GM12864 (cell line): ENCODE measurements around the gene POLR2H.

ENCODE experiments used
- DNase-seq: peaks from one replicate; pipeline ENCODE4 v3.0.0-alpha.2; 2011; ENCODE audit warnings: low read depth
- H3K4me3 ChIP-seq: 2 replicates; pipeline ENCODE4 v1.5.1; 2011; ENCODE audit warnings: mild to moderate bottlenecking, low read depth, low read length, control low read depth
- TF ChIP-seq, protein P1 (sequence below): IDR thresholded peaks from 2 replicates; pipeline ENCODE4 v1.5.1; 2011; ENCODE audit warnings: low read depth, mild to moderate bottlenecking, moderate library complexity, low read length, control low read depth, inconsistent platforms; ENCODE audit errors: missing control alignments

The POLR2H gene

DNA sequence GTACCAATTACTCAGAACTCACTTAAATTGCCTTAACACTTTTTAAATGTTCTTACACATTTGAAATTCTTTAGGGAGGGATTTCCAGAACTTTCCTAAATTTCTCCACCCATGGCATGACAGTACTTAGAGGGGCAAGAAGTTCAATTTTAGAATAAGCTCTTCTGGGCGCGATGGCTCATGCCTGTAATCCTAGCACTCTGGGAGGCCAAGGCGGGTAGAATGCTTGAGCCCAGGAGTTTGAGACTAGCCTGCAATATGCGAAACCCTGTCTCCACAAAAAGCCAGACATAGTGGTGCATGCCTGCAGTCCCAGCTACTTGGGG lies 13.5 kb upstream of the POLR2H start:
- no peak for DNase-seq
- H3K4me3 ChIP-seq, result no peak overlapping the region
- TF ChIP-seq, protein P1, sequence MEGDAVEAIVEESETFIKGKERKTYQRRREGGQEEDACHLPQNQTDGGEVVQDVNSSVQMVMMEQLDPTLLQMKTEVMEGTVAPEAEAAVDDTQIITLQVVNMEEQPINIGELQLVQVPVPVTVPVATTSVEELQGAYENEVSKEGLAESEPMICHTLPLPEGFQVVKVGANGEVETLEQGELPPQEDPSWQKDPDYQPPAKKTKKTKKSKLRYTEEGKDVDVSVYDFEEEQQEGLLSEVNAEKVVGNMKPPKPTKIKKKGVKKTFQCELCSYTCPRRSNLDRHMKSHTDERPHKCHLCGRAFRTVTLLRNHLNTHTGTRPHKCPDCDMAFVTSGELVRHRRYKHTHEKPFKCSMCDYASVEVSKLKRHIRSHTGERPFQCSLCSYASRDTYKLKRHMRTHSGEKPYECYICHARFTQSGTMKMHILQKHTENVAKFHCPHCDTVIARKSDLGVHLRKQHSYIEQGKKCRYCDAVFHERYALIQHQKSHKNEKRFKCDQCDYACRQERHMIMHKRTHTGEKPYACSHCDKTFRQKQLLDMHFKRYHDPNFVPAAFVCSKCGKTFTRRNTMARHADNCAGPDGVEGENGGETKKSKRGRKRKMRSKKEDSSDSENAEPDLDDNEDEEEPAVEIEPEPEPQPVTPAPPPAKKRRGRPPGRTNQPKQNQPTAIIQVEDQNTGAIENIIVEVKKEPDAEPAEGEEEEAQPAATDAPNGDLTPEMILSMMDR, result no peak

DNA sequence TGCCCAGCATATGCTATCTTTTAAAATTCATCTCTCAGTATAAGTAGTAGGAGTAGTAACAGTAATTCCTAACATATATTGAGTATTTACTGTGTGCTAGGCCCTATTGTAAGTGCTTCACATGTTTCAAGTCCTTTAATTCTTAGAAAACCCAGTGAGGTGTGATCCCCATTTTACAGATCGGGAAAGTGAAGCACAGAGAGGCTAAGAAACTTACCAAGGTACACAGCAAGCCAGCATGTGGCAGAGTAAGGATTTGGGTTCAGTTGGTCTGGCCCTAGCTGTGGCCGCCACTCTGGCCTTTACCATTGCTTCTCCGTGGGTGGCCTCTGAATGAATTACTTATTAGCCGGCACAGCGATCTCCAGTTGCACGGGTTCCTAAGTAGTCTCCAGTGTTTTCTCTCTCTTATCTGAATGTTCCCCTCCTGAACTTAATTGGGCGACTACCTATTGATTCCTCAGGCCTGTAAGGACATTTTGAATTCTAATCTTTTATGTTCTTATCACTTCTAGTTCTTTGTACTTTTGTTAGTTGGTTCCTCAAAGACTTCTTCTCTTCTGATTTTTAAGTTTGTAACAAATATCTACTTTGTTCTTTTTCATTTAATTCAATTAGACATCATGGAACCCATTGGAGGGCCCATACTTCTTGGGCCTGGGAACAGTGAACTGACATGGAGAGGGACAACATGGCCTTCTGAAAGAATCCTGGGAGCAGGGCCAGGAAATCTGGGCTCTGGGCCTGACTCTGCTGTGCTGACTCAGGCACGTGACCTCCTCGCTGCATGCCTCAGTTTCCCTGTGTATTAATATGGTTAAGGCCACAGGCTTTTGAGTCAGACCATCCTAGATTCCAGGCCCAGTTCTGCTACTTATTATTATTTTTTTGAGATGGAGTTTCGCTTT lies 11.7 kb upstream of the POLR2H start:
- no peak for DNase-seq
- TF ChIP-seq, protein P1, result no peak
- no peak overlapping the region for H3K4me3 ChIP-seq

DNA sequence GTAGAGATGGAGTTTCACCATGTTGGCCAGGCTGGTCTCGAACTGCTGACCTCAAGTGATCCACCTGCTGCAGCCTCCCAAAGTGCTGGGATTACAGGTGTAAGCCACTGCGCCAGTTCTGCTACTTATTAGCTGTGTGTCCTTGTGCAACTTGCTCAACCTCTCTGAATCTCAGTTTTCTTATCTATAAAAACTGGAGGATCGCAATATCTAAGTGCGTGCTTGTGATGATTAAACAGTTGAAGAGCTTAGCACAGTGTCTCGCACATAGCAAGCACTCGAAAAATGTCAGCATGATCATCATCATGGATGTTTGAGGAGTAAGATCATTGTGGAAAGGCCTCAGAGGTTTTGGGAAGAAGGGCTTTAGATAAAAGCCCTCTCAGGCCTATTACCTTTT lies 10.9 kb upstream of the POLR2H start:
- TF ChIP-seq, protein P1, result no peak
- DNase-seq, result no peak
- H3K4me3 ChIP-seq, result no peak overlapping the region

DNA sequence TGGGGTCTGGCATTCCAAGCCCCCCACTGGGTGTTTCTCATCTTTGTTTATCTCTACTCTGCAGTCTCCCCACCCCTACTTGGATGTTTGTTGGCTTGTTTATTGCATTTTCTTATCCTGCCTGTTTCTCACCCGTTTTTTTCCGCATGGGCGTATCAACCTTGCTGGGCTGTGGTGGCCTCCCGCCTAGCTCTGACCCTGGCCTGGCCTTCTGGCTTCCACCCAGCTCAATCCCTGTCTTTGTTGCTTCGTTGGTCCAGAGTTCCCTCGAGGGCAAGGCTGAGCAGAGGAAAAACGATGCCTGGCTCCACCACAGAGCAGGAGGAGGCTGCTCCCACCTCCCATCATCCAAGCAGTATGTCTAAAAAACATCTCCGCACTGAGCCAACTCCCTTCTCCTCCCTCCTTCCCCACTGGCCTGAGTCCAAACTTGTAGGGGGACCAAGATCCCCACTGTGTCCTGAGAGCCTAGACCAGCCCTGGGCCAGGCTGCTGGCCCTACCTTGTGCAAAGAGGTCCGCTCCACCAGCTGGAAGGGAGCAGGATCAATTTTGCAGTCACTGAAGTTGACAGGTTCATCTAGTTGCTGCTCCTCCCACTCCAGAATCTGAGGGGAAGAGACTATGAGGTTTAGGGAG lies 9.9 kb upstream of the POLR2H start:
- TF ChIP-seq, protein P1, result no peak

DNA sequence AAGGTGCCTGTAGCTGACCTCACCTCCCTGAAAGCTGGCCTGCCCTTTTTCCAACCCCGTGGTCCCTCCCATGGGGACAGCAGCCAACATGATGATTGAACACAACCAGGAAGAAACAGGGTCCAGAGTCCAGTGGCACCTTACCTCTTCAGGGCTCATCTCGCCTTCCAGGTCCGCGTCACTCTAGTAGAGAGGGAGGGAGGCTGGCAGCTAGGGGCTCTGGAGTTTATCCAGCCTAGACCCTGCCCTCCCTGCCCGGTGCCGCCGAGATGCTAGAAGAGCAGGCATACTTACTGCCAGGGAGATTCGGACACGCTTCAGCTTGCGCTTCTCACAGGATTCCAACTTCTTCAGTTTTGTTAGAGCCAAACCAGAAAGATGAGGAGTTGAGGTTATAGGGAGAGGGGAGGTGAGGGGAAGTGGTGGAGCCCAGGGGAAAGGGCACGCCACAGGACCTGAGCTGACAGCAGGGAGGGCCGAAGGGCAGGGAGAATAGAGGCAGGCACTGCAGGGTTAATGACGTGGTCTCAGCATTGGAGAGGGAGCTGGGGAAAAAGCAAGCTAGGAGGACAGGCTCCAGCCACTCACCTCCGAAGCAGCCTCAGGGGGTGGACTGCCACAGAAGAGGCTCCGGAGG lies 9.2 kb upstream of the POLR2H start:
- no peak for DNase-seq
- no peak overlapping the region for H3K4me3 ChIP-seq
- TF ChIP-seq, protein P1, result no peak

More for the DNA sequence above, 9.9 kb upstream of the POLR2H start:
- no peak overlapping the region for H3K4me3 ChIP-seq
- no peak for DNase-seq

DNA sequence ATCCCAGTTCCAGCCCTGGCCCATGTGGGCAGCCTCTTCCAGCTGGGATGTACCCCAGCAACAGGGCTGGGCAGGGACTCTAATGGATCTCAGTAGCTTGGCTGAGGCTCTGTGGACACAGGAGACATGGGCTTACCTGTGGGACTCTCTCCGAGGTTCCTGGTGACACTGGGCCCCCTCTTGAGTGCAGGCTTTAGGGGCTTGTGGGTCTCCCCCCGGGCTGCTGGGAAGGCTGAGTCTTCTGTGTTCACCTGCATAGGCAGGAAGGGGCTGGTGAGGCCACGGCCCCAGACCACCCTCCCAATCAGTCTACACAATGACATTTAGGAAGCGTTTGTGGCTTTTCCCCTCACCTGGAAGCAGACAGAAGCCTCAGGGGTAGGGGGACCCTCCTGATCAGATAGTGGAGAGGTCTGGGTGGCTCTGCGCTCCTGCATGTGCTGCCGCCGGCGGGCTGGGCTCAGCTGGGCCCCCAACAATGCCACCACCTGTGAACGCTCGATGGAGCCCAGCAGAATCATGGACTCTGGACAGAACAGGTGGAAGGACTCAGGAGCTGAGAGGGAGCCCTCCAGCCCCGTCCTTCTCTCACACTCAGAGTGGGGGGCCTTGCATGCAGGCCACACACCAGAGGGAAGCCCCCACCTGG lies 8.5 kb upstream of the POLR2H start:
- no peak overlapping the region for H3K4me3 ChIP-seq
- no peak for DNase-seq
- TF ChIP-seq, protein P1, result no peak
